Fibroblast of lung (primary cell): Measurements from ENCODE around the gene GPR84. TPM values are rescaled to one million over a fixed set of nuclear protein-coding genes. Genes with fewer than 3 reads are reported as not detected.
A peak's percentile ranks its signal among the peaks of the same experiment; 100 is the strongest.

Experiments
- DNase-seq, 2 donors: peaks; one replicate each; pipeline versions ENCODE4 v3.0.0 to v3.0.0-alpha.2; 2010; ENCODE audit warnings: low read depth in 2 of 2
- H2AFZ ChIP-seq: 2 replicates; pipeline ENCODE4 v1.5.1; 2012; ENCODE audit warnings: low read length, control low read depth, inconsistent platforms
- H3K27ac ChIP-seq: 2 replicates; pipeline ENCODE4 v1.5.1; 2011; ENCODE audit warnings: low read length, control low read depth; ENCODE audit not compliant: insufficient read depth
- H3K27me3 ChIP-seq: 2 replicates; pipeline ENCODE4 v1.5.1; 2011; ENCODE audit warnings: mild to moderate bottlenecking, low read length; ENCODE audit not compliant: control insufficient read depth, insufficient read depth
- H3K36me3 ChIP-seq: 2 replicates; pipeline ENCODE4 v1.5.1; 2011; ENCODE audit warnings: low read length; ENCODE audit not compliant: control insufficient read depth, insufficient read depth
- H3K4me1 ChIP-seq: 2 replicates; pipeline ENCODE4 v1.5.1; 2011; ENCODE audit warnings: low read length; ENCODE audit not compliant: control insufficient read depth, insufficient read depth; ENCODE audit errors: extremely low read depth
- H3K4me2 ChIP-seq: 2 replicates; pipeline ENCODE4 v1.5.1; 2011; ENCODE audit warnings: low read length, control low read depth; ENCODE audit not compliant: insufficient read depth; ENCODE audit errors: extremely low read depth
- H3K4me3 ChIP-seq, 4 experiments: fragments of 200-600 bp in 1 of 4; sonication (generic) in 1 of 4; replicated peaks in 1 of 4; 2 replicates each; pipeline ENCODE4 v1.5.1; 2011 to 2016; ENCODE audit warnings: low read length in 4 of 4, low read depth in 3 of 4, mild to moderate bottlenecking in 3 of 4, control low read depth in 2 of 4, inconsistent platforms in 1 of 4, mixed read lengths in 1 of 4; ENCODE audit not compliant: insufficient read depth in 1 of 4; ENCODE audit errors: control extremely low read depth in 1 of 4
- H3K79me2 ChIP-seq: 2 replicates; pipeline ENCODE4 v1.5.1; 2012; ENCODE audit warnings: mild to moderate bottlenecking, low read length, inconsistent platforms; ENCODE audit not compliant: control insufficient read depth, insufficient read depth
- H3K9ac ChIP-seq: 2 replicates; pipeline ENCODE4 v1.5.1; 2011; ENCODE audit warnings: mild to moderate bottlenecking, low read length, control low read depth; ENCODE audit not compliant: insufficient read depth
- H3K9me3 ChIP-seq: 2 replicates; pipeline ENCODE4 v1.5.1; 2012; ENCODE audit warnings: low read depth, low read length; ENCODE audit not compliant: control insufficient read depth, insufficient read depth
- H4K20me1 ChIP-seq: 2 replicates; pipeline ENCODE4 v1.5.1; 2011; ENCODE audit warnings: low read length; ENCODE audit not compliant: control insufficient read depth, insufficient read depth; ENCODE audit errors: extremely low read depth
- EZH2 ChIP-seq: IDR thresholded peaks from 2 replicates; pipeline ENCODE4 v1.5.1; 2012; ENCODE audit warnings: low read length, control low read depth, mild to moderate bottlenecking; ENCODE audit errors: missing control alignments
- polyA plus RNA-seq, 2 donors: library from polyadenylated mRNA; depleted of rRNA in 1 of 2; stranded (reverse) in 1 of 2; unstranded in 1 of 2; fragments of >200 nt; gene quantifications; 2 replicates each; pipeline ENCODE4 v1.2.1, GENCODE V29; 2011 to 2012; ENCODE audit warnings: missing spikeins in 1 of 2
- total RNA-seq: library from RNA; depleted of rRNA; stranded (reverse); fragments of >200 nt; gene quantifications from 2 replicates; pipeline ENCODE4 v1.2.1, GENCODE V29; 2014
- TF ChIP-seq, protein P1 (sequence below), 2 donors: IDR thresholded peaks in 1 of 2; conservative IDR thresholded peaks in 1 of 2; 1 replicate in 1 of 2; 2 replicates in 1 of 2; pipeline ENCODE4 v1.5.1; 2011 to 2012; ENCODE audit warnings: low read length in 2 of 2, control low read depth in 1 of 2, inconsistent platforms in 1 of 2, low read depth in 1 of 2, mild to moderate bottlenecking in 1 of 2

Gene GPR84
- total and polyA plus RNA-seq, 2 donors (not counting 1 experiment from before 2014, with no cell fraction given) = 0.03 TPM; not detected in 1

GRCh38 chr12:54363618-54364017, 668 bp downstream of the GPR84 start:
- H3K27ac ChIP-seq = no peak overlapping the region
- no peak for TF ChIP-seq EZH2
- TF ChIP-seq, protein P1, sequence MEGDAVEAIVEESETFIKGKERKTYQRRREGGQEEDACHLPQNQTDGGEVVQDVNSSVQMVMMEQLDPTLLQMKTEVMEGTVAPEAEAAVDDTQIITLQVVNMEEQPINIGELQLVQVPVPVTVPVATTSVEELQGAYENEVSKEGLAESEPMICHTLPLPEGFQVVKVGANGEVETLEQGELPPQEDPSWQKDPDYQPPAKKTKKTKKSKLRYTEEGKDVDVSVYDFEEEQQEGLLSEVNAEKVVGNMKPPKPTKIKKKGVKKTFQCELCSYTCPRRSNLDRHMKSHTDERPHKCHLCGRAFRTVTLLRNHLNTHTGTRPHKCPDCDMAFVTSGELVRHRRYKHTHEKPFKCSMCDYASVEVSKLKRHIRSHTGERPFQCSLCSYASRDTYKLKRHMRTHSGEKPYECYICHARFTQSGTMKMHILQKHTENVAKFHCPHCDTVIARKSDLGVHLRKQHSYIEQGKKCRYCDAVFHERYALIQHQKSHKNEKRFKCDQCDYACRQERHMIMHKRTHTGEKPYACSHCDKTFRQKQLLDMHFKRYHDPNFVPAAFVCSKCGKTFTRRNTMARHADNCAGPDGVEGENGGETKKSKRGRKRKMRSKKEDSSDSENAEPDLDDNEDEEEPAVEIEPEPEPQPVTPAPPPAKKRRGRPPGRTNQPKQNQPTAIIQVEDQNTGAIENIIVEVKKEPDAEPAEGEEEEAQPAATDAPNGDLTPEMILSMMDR (conservative IDR thresholded peaks at IDR 0.05 in 1 of 2, IDR thresholded peaks at IDR 0.05 in 1 of 2; ENCODE audit: low read depth in 1 of 2, low read length in 2 of 2) = no peak
- H3K9ac ChIP-seq = no peak overlapping the region
- peaks cover 13% of the 10 kb centered on the region for H3K4me1 ChIP-seq
- H3K27me3 ChIP-seq = no peaks in the 10 kb centered on the region
- no peaks in the 10 kb centered on the region for H3K9me3 ChIP-seq
- DNase-seq = no peak
- H4K20me1 ChIP-seq = no peaks in the 10 kb centered on the region
- no peaks in the 10 kb centered on the region for H3K36me3 ChIP-seq
- no peak overlapping the region for H2AFZ ChIP-seq
- H3K4me3 ChIP-seq = no peak overlapping the region
- H3K79me2 ChIP-seq = no peaks in the 10 kb centered on the region
- no peak overlapping the region for H3K4me2 ChIP-seq

GRCh38 chr12:54363047-54363446, 1.2 kb downstream of the GPR84 start:
- no peaks in the 10 kb centered on the region for H3K9me3 ChIP-seq
- H3K36me3 ChIP-seq = no peaks in the 10 kb centered on the region
- H4K20me1 ChIP-seq = no peaks in the 10 kb centered on the region
- no peak overlapping the region for H3K27ac ChIP-seq
- H3K27me3 ChIP-seq = no peaks in the 10 kb centered on the region
- no peaks in the 10 kb centered on the region for H3K79me2 ChIP-seq
- H3K4me2 ChIP-seq = no peak overlapping the region
- TF ChIP-seq, protein P1 (conservative IDR thresholded peaks at IDR 0.05 in 1 of 2, IDR thresholded peaks at IDR 0.05 in 1 of 2; ENCODE audit: low read depth in 1 of 2, low read length in 2 of 2) = no peak
- TF ChIP-seq EZH2 = no peak
- H2AFZ ChIP-seq = no peak overlapping the region
- H3K4me3 ChIP-seq = no peak overlapping the region
- no peak for DNase-seq
- peaks cover 11% of the 10 kb centered on the region for H3K4me1 ChIP-seq
- no peak overlapping the region for H3K9ac ChIP-seq

DNA sequence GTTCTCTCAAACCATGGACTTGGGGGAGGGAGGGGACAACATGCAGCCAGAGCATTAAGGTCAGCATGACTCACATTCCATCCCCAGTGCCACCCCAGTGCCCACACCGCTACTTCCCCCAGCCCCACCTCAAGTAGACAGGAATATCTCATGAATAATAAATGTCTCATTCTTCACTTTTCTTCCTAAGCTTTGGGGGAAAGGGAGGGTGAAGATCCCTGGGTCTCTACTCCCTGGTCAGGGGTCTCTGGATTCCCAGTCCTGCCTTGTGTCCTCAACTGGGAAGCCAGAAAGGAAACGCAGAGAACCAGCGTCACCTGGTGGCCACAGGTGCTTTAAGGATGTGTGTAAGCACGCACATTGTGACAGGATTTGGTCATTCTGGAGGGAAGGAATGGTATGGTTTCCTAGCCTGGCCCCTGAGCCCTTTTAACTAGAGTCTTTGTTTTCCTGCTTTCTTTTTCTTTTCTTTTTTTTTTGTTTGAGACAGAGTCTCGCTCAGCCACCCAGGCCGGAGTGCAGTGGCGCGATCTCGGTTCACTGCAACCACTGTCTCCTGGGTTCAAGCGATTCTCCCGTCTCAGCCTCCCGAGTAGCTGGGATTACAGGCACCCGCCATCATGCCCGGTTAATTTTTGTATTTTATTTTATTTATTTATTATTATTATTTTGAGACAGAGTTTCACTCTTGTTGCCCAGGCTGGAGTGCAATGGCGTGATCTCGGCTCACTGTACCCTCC, 3.4 kb downstream of the GPR84 start:
- no peaks in the 10 kb centered on the region for H3K36me3 ChIP-seq
- peak; percentile 72 to 82 for DNase-seq
- H3K9me3 ChIP-seq = no peaks in the 10 kb centered on the region
- H3K4me3 ChIP-seq = no peak overlapping the region
- H3K4me1 ChIP-seq = peaks cover 15% of the 10 kb centered on the region
- no peak overlapping the region for H3K4me2 ChIP-seq
- TF ChIP-seq, protein P1 (conservative IDR thresholded peaks at IDR 0.05 in 1 of 2, IDR thresholded peaks at IDR 0.05 in 1 of 2; ENCODE audit: low read depth in 1 of 2, low read length in 2 of 2) = peak; percentile 82 to 84
- no peak for TF ChIP-seq EZH2
- no peak overlapping the region for H2AFZ ChIP-seq
- H3K27me3 ChIP-seq = no peaks in the 10 kb centered on the region
- no peaks in the 10 kb centered on the region for H4K20me1 ChIP-seq
- no peaks in the 10 kb centered on the region for H3K79me2 ChIP-seq
- no peak overlapping the region for H3K9ac ChIP-seq
- no peak overlapping the region for H3K27ac ChIP-seq
